ENCODE results near the gene CFAP97. TPM values are rescaled to one million over a fixed set of nuclear protein-coding genes. Genes with fewer than 3 reads are reported as not detected.

Gene CFAP97
- total RNA-seq, 6 experiments from 2014 or later = 11.7 to 25.6 (median 20.5) TPM

DNA sequence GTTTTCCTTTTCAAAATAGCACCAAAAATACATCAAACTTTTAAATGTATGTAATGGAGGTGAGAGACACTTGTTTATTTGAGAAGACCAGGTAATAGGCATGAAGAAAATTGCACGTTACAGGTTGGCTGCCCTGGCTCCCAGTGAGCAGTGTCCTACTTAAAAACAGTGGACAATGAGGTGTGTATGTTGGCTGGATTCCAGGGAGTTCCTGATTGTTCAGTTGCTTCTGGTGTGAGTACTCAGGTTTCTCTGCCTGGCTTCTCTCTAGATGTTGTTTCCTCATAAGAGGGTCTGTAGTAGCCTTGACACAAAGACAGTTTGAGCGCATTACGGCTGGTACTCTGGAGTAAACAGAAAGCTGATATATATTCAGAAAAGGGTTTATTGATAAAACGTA lies 35.0 kb upstream of the CFAP97 start:
- H3K36me3 ChIP-seq = no peaks in the 10 kb centered on the region
- no peak for DNase-seq
- peaks cover 0 to 7% (median 0%) of the 10 kb centered on the region in 4 donors for H3K4me1 ChIP-seq
- no peak for ATAC-seq
- no peak overlapping the region for H3K27ac ChIP-seq
- H3K27me3 ChIP-seq = no peaks in the 10 kb centered on the region
- H3K4me3 ChIP-seq = no peak overlapping the region
- WGBS (ENCODE audit: insufficient coverage, low coverage, low lambda C conversion rate, missing lambda C conversion rate) = 73% methylated on average over 4 of the region's 4 CpGs
- peaks cover 0 to 3% (median 0%) of the 10 kb centered on the region in 4 donors for H3K9me3 ChIP-seq
- no peak for TF ChIP-seq CTCF (IDR thresholded peaks at IDR 0.05)
- no peak for TF ChIP-seq POLR2A (IDR thresholded peaks at IDR 0.05)
- intact Hi-C loops (cut with DNase I) = no loop called here

DNA sequence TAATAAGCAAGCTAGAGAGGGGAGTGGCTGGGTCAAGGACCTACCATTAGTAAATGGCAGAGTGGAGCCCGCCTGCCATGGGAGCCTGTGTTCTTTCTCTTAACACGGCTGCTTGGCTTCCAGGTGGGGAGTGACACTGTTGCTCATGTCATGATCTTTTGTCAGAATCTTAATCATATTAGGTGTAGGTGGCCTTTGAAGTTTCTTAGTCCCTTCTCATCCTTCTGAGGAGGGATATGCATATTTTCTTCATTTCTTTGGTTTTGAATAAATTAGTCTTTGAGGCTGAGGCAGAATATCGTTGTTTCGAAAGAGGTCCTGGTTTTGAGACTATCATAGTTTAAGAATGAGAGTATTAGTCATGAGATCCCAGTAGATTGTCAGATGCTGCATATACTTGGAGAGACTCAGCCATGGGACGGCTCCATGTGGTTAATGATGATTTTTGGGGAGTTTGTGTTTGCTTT lies 34.4 kb upstream of the CFAP97 start:
- Histone ChIP-seq H3K27me3 (no peaks in the 10 kb centered on the region), H3K4me3 (no peak overlapping the region), H3K4me1 (peaks cover 0 to 7% (median 0%) of the 10 kb centered on the region in 4 donors), H3K36me3 (no peaks in the 10 kb centered on the region), H3K9me3 (peaks cover 0 to 3% (median 0%) of the 10 kb centered on the region in 4 donors), H3K27ac (no peak overlapping the region)
- no peak for DNase-seq
- no peak for TF ChIP-seq POLR2A (IDR thresholded peaks at IDR 0.05)
- no peak for TF ChIP-seq CTCF (IDR thresholded peaks at IDR 0.05)
- WGBS (ENCODE audit: insufficient coverage, low coverage, low lambda C conversion rate, missing lambda C conversion rate) = 96% methylated on average over 5 of the region's 5 CpGs
- ATAC-seq = no peak
- intact Hi-C loops (cut with DNase I) = no loop called here

GRCh38 chr4:185237175-185237574 lies 33.4 kb upstream of the CFAP97 start:
- peak in 2 of 4 donors; percentile 17 to 32 for ATAC-seq
- TF ChIP-seq CTCF (IDR thresholded peaks at IDR 0.05) = no peak
- TF ChIP-seq POLR2A (IDR thresholded peaks at IDR 0.05) = no peak
- WGBS (ENCODE audit: insufficient coverage, low coverage, low lambda C conversion rate, missing lambda C conversion rate) = 70% methylated on average over 3 of the region's 3 CpGs
- H3K27ac ChIP-seq = no peak overlapping the region
- intact Hi-C loops (cut with DNase I) = no loop called here
- no peak overlapping the region for H3K4me3 ChIP-seq
- H3K27me3 ChIP-seq = no peaks in the 10 kb centered on the region
- H3K4me1 ChIP-seq = peaks cover 0 to 7% (median 0%) of the 10 kb centered on the region in 4 donors
- H3K9me3 ChIP-seq = peaks cover 0 to 3% (median 0%) of the 10 kb centered on the region in 4 donors
- no peaks in the 10 kb centered on the region for H3K36me3 ChIP-seq
- DNase-seq = no peak

- Histone ChIP-seq H3K36me3 (no peaks in the 10 kb centered on the region), H3K27ac (no peak overlapping the region), H3K27me3 (no peaks in the 10 kb centered on the region), H3K4me3 (no peak overlapping the region), H3K9me3 (peaks cover 0 to 3% (median 0%) of the 10 kb centered on the region in 4 donors), H3K4me1 (peaks cover 0 to 7% (median 0%) of the 10 kb centered on the region in 4 donors)
- ATAC-seq (peak; percentile 77 to 98 (median 95)), DNase-seq (no peak)
- intact Hi-C loops (cut with DNase I) = no loop called here
- 54% methylated on average over 6 of the region's 7 CpGs for WGBS (ENCODE audit: insufficient coverage, low coverage, low lambda C conversion rate, missing lambda C conversion rate)
- TF ChIP-seq CTCF (IDR thresholded peaks at IDR 0.05) (no peak), POLR2A (IDR thresholded peaks at IDR 0.05) (no peak)
Observed at GRCh38 chr4:185235843-185236503, 32.2 kb upstream of the CFAP97 start.
